GM06990 (cell line): ENCODE measurements around the gene STK24.

Experiments used
- DNase-seq: peaks from one replicate; pipeline ENCODE4 v3.0.0-alpha.2; 2011; ENCODE audit not compliant: insufficient read length; ENCODE audit errors: extremely low read depth
- H3K27me3 ChIP-seq: replicated peaks from 2 replicates; pipeline ENCODE4 v1.6.0; 2011; ENCODE audit warnings: low read length; ENCODE audit not compliant: control insufficient read depth, insufficient read depth
- H3K36me3 ChIP-seq: 2 replicates; pipeline ENCODE4 v1.5.1; 2011; ENCODE audit warnings: low read length; ENCODE audit not compliant: control insufficient read depth, insufficient read depth
- H3K4me3 ChIP-seq: replicated peaks from 2 replicates; pipeline ENCODE4 v1.5.1; 2011; ENCODE audit warnings: low read depth, mild to moderate bottlenecking, control low read depth, low read length
- TF ChIP-seq, protein P1 (sequence below): IDR thresholded peaks from 2 replicates; pipeline ENCODE4 v1.5.1; 2011; ENCODE audit warnings: low read length, control low read depth, mild to moderate bottlenecking, inconsistent platforms; ENCODE audit not compliant: insufficient read depth, poor library complexity, severe bottlenecking

The STK24 gene

DNA sequence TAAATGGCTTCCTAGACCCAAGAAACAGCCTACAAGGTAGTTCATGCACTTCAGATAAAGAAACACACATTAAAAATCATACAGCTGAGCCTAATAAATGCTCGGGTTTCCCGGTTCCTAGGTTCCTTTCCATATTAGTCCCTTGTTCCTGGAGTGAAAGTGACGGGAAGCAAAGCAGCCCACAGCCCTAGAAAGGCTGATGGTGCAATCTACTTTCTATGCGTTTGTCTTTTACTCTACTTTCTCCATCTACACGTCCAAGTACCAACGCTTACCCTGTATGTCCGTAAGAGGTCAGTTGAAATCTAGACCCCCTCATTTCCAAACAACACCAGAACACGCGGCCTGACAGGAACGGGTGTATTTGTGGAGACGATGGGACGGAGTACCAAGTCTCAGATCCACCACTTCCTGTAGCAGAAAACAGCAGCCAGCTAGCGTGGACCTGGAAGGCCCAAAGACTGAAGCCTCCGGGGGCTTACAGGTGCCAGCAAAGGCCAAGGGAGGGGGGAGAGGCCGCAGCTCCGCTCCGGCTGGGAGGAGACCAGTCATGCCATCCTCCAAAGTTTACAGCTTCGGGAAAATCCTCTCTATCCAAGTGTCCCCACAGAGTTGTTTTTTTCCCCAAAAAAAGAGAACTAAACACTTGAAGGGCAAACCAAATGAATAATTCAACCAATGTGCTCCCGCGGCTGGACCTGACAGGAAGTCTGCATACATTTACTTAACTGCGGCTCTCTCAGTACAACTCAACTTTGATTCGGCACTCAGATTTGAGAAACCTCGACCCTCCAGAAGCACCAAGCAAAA lies 34.1 kb downstream of the STK24 start:
- TF ChIP-seq, protein P1, sequence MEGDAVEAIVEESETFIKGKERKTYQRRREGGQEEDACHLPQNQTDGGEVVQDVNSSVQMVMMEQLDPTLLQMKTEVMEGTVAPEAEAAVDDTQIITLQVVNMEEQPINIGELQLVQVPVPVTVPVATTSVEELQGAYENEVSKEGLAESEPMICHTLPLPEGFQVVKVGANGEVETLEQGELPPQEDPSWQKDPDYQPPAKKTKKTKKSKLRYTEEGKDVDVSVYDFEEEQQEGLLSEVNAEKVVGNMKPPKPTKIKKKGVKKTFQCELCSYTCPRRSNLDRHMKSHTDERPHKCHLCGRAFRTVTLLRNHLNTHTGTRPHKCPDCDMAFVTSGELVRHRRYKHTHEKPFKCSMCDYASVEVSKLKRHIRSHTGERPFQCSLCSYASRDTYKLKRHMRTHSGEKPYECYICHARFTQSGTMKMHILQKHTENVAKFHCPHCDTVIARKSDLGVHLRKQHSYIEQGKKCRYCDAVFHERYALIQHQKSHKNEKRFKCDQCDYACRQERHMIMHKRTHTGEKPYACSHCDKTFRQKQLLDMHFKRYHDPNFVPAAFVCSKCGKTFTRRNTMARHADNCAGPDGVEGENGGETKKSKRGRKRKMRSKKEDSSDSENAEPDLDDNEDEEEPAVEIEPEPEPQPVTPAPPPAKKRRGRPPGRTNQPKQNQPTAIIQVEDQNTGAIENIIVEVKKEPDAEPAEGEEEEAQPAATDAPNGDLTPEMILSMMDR = no peak
- no peaks in the 10 kb centered on the region for H3K27me3 ChIP-seq
- DNase-seq = no peak
- no peaks in the 10 kb centered on the region; the same call in none of the 2 replicates for H3K36me3 ChIP-seq
- no peak overlapping the region for H3K4me3 ChIP-seq

DNA sequence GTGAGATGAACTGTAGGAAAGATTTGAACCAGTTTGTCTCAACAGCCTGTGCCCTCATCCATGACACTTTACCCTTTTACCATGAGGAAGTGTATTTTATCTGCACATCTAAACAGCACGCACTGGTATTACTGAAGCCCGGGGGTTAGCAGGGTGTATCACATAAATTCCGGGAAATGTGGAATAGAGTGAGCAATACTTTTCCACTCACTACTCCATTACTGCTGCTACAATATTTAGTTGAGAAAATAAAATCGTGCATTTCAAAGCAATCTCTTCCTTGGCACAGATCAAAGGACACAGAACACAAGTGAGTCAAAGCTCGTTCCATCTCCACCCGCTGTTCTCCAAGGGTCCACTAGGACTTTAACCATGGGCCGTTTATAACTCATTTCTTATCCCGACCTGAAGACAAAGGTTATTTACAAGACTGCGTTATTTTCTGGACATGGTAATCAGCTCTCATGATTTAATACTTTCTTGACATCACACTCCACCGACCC lies 35.2 kb downstream of the STK24 start:
- TF ChIP-seq, protein P1 = no peak

DNA sequence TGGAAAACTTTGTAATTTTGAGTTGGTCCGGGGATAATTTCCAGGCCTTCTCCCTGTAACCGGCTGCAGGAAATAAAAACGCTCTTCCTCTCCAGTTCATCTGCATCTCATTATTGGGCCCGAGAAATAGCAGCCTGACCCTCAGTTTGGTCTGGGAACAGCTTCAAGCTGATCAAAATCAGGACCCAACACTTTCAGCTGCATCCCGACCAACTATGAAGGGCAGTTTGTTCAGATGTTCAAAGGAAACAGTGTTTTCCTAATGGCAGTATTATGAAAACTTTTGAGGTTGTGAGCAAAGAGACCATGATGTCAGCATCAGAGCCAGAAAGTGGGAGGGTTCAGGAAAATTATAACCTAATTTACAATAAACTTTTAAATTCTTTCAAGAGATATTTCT lies 35.7 kb downstream of the STK24 start:
- TF ChIP-seq, protein P1 = no peak
- DNase-seq = no peak
- H3K27me3 ChIP-seq = no peaks in the 10 kb centered on the region
- H3K4me3 ChIP-seq = no peak overlapping the region
- H3K36me3 ChIP-seq = peaks cover 6% of the 10 kb centered on the region

More for the DNA sequence above, 35.2 kb downstream of the STK24 start:
- peaks cover 6% of the 10 kb centered on the region for H3K36me3 ChIP-seq
- DNase-seq = no peak
- no peaks in the 10 kb centered on the region for H3K27me3 ChIP-seq
- H3K4me3 ChIP-seq = no peak overlapping the region

DNA sequence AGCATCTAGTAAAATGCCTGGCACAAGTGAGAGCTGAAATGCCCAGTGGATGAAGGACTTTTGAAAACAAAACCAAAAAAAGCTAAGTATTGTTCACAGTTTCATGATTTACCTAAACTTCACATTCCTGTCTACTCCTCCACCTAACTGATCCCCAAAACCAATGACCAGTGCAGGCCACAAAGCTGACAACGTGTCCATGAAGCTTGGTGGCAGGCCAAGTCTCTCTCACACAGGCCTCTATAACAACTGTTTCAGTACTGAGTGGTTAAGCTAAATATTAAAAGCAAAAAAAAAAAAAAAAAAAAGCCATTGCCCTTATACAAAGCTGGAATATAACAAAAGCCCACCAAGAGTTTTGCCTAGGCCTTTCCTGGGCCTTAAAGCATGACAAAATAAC lies 36.4 kb downstream of the STK24 start:
- TF ChIP-seq, protein P1 = no peak
- Histone ChIP-seq H3K27me3 (no peaks in the 10 kb centered on the region), H3K4me3 (no peak overlapping the region), H3K36me3 (peaks cover 6% of the 10 kb centered on the region)
- no peak for DNase-seq

DNA sequence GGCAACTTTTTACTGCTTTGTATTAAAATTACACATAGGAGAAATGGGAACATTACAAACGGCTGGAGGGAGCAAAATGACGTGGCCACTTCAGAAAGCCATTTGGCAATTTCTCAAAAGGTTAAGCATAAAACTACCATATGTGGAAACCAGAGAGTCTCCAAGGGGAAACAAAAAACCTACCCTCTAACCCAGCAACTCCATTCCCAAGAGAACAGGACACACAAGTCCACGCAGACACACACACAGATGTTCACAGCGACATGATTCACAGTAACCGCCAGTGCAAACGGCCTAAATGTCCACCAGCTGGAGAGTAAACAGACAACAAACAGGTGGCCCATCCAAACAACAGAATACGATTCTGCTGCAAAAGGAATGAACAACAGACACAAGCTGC lies 37.2 kb downstream of the STK24 start:
- H3K4me3 ChIP-seq = no peak overlapping the region
- DNase-seq = no peak
- H3K36me3 ChIP-seq = peaks cover 6% of the 10 kb centered on the region
- TF ChIP-seq, protein P1 = no peak
- no peaks in the 10 kb centered on the region for H3K27me3 ChIP-seq

DNA sequence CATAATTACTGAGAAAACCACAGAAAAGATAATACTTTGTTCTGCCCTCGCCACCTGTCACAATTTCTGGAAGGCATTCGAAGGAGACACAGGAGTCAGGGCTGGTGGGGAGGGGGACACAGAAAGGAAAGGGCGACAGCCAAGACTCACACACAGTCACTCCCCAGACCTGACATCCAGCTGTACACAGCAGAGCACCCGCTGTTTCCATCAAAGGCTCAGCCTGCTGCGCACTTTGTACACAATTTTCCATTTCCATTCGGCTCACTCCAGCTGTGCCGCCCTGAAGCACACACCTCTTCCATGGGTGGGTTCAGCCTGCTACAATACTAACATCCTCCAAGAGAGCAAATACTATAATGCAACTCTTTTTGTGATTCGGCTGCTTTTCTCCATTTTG lies 38.0 kb downstream of the STK24 start:
- H3K36me3 ChIP-seq = peaks cover 6% of the 10 kb centered on the region
- DNase-seq = no peak
- H3K27me3 ChIP-seq = no peaks in the 10 kb centered on the region
- TF ChIP-seq, protein P1 = no peak
- H3K4me3 ChIP-seq = no peak overlapping the region
